K562 (cell line): Measurements from ENCODE around the gene CERS1. TPM values are rescaled to one million over a fixed set of nuclear protein-coding genes. Genes with fewer than 3 reads are reported as not detected.

Source experiments
- ATAC-seq: fragments of 200-7000 bp; cut with Tn5 transposase; 3 replicates; pipeline ENCODE4 v1.9.1; 2020; ENCODE audit warnings: moderate library complexity
- Bru-seq: library from RNA; stranded (reverse); fragments of 400-500 nt; gene quantifications from one replicate; lab custom pipeline; 2021; lab: Mats Ljungman, UMichigan
- BruChase-seq, 2 experiments: library from RNA; stranded (reverse); fragments of 400-500 nt; gene quantifications; one replicate each; lab custom pipeline; 2021; lab: Mats Ljungman, UMichigan
- BruUV-seq: library from RNA; stranded (reverse); fragments of 400-500 nt; replicated peaks from 2 replicates; lab custom pipeline; 2021; lab: Mats Ljungman, UMichigan
- CTCF ChIA-PET: fragments of 300-600 bp; formaldehyde crosslinking; extraction: SDS; loops from one replicate; lab custom pipeline; 2021; ENCODE audit warnings: low intra/inter-chr PET ratio; lab: Yijun Ruan, JAX
- POLR2A ChIA-PET: fragments of 300-600, 350-650 bp; sonication (Branson Sonifier 250); formaldehyde crosslinking; extraction: SDS; loops from one replicate; lab custom pipeline; 2021; ENCODE audit warnings: antibody characterized with exemption, inconsistent platforms; lab: Yijun Ruan, JAX
- DNase-seq, 4 experiments: peaks; one replicate each; pipeline versions ENCODE4 v3.0.0 to v3.0.0-alpha.2; 2011 to 2018; ENCODE audit warnings: low spot score in 3 of 4, mixed read lengths in 3 of 4; ENCODE audit errors: extremely low read depth in 1 of 4
- FAIRE-seq: peaks from 2 replicates; lab custom pipeline; 2011; peaks lifted over from hg19 to GRCh38; lab: Jason Lieb, UNC
- H2AFZ ChIP-seq: 2 replicates; pipeline ENCODE4 v1.6.0; 2011; ENCODE audit warnings: low read depth, low read length, control low read depth, inconsistent platforms
- H3K27ac ChIP-seq: fragments of 200-600 bp; 3 replicates; pipeline ENCODE4 v1.8.0; 2011; ENCODE audit warnings: low read depth, mild to moderate bottlenecking, control low read depth, inconsistent platforms, low read length, moderate library complexity, mixed read lengths; ENCODE audit errors: extremely low read depth
- H3K27me3 ChIP-seq, 2 experiments: fragments of 300-600 bp in 1 of 2; 2 replicates in 1 of 2; 3 replicates in 1 of 2; pipeline versions ENCODE4 v1.6.0 to v1.8.0; 2011; ENCODE audit warnings: inconsistent platforms in 2 of 2, low read length in 2 of 2, mild to moderate bottlenecking in 1 of 2, mixed read lengths in 1 of 2, moderate library complexity in 1 of 2; ENCODE audit not compliant: control insufficient read depth in 2 of 2, insufficient read depth in 2 of 2
- H3K36me3 ChIP-seq: fragments of 300-600 bp; 3 replicates; pipeline ENCODE4 v1.8.0; 2011; ENCODE audit warnings: mild to moderate bottlenecking, low read length, inconsistent platforms; ENCODE audit not compliant: control insufficient read depth, insufficient read depth
- H3K4me1 ChIP-seq, 2 experiments: fragments of 200-600 bp in 1 of 2; replicated peaks in 1 of 2; 2 replicates in 1 of 2; 3 replicates in 1 of 2; pipeline versions ENCODE4 v1.5.1 to v1.8.0; 2011; ENCODE audit warnings: inconsistent platforms in 2 of 2, low read length in 2 of 2, mild to moderate bottlenecking in 1 of 2, mixed read lengths in 1 of 2, moderate library complexity in 1 of 2; ENCODE audit not compliant: control insufficient read depth in 2 of 2, insufficient read depth in 2 of 2
- H3K4me2 ChIP-seq: 2 replicates; pipeline ENCODE4 v1.6.1; 2011; ENCODE audit warnings: low read length, control low read depth, inconsistent platforms, mixed read lengths; ENCODE audit not compliant: insufficient read depth
- H3K4me3 ChIP-seq: fragments of 200-600 bp; sonication (generic), shearing (Covaris generic); 2 replicates; pipeline ENCODE4 v1.5.1; 2016; ENCODE audit warnings: control low read depth, inconsistent platforms
- H3K79me2 ChIP-seq: fragments of 200-600 bp; 3 replicates; pipeline ENCODE4 v1.8.0; 2011; ENCODE audit warnings: low read length, inconsistent platforms; ENCODE audit not compliant: control insufficient read depth, insufficient read depth
- H3K9ac ChIP-seq, 2 experiments: 2 replicates each; pipeline versions ENCODE4 v1.6.0 to v1.6.1; 2011; ENCODE audit warnings: low read depth in 2 of 2, low read length in 2 of 2, control low read depth in 1 of 2, inconsistent platforms in 1 of 2, mild to moderate bottlenecking in 1 of 2, mixed read lengths in 1 of 2; ENCODE audit not compliant: insufficient read depth in 1 of 2
- H3K9me1 ChIP-seq: one replicate; pipeline ENCODE4 v1.6.0; 2011; ENCODE audit warnings: inconsistent platforms, mild to moderate bottlenecking, low read length, moderate library complexity; ENCODE audit not compliant: control insufficient read depth, insufficient read depth
- H3K9me3 ChIP-seq: replicated peaks from 2 replicates; pipeline ENCODE4 v1.5.1; 2011; ENCODE audit warnings: low read depth, low read length, inconsistent platforms; ENCODE audit not compliant: control insufficient read depth, insufficient read depth
- H4K20me1 ChIP-seq: replicated peaks from 2 replicates; pipeline ENCODE4 v1.6.1; 2011; ENCODE audit warnings: low read length, inconsistent platforms, mixed read lengths; ENCODE audit not compliant: control insufficient read depth, insufficient read depth
- CXXC5 ChIP-seq: fragments of 250-450 bp; sonication (Bioruptor Pico); IDR thresholded peaks from 2 replicates; pipeline ENCODE4 v1.8.0; 2022; ENCODE audit warnings: inconsistent platforms, mild to moderate bottlenecking, moderate library complexity
- ETV6 ChIP-seq, 3 experiments: fragments of 150-350 bp in 1 of 3; sonication (generic) in 1 of 3; formaldehyde crosslinking in 1 of 3; IDR thresholded peaks; 2 replicates each; pipeline versions ENCODE4 v1.6.1 to v1.8.0; 2014 to 2022; ENCODE audit warnings: borderline replicate concordance in 2 of 3, low read depth in 2 of 3, antibody characterized with exemption in 1 of 3, low read length in 1 of 3, mild to moderate bottlenecking in 1 of 3, missing genetic modification reagents in 1 of 3
- PRPF4 ChIP-seq: fragments of 200-400 bp; formaldehyde crosslinking; IDR thresholded peaks from one replicate; pipeline ENCODE4 v1.6.1; 2017; ENCODE audit warnings: low read length, low read depth, mild to moderate bottlenecking; ENCODE audit not compliant: insufficient read depth, poor library complexity, severe bottlenecking
- SRSF7 ChIP-seq: fragments of 200-400 bp; formaldehyde crosslinking; optimal IDR thresholded peaks from 2 replicates; pipeline ENCODE3; 2017; ENCODE audit warnings: mild to moderate bottlenecking, low read depth, low read length
- WGBS: fragments of 100-300 bp; shearing (Covaris generic); methylation state at CpG from one replicate; pipeline ENCODE4 v1.1.6; 2016; ENCODE audit warnings: low coverage, mixed read lengths; ENCODE audit not compliant: insufficient coverage; ENCODE audit errors: missing lambda C conversion rate; 5-methylcytosine and 5-hydroxymethylcytosine counted together
- in situ Hi-C: fragments of 300-500 bp; cut with MboI; formaldehyde crosslinking; loops from 4 replicates; pipeline ENCODE4 v1.15.0; 2018; ENCODE audit warnings: inconsistent platforms, mixed read lengths
- intact Hi-C: fragments of 100-400 bp; cut with micrococcal nuclease; formaldehyde crosslinking; loops from 2 replicates; pipeline ENCODE4 v1.14.2; 2022
- long read RNA-seq, 3 experiments: library from polyadenylated mRNA in 2 of 3; library from RNA in 1 of 3; unstranded in 2 of 3; stranded (forward) in 1 of 3; transcript quantifications; one replicate each; pipeline ENCODE4 v2.0.0, GENCODE V29; 2019 to 2022
- polyA minus RNA-seq, 3 experiments: library from RNA; depleted of rRNA, polyadenylated mRNA; stranded (reverse); fragments of >200 nt; gene quantifications; 2 replicates each; pipeline ENCODE4 v1.2.3, GENCODE V29; 2011
- polyA plus RNA-seq, 8 experiments: library from polyadenylated mRNA; depleted of rRNA in 4 of 8; stranded (reverse) in 5 of 8; unstranded in 3 of 8; fragments of >200 nt; fragmentation: Nextera tagmentation in 2 of 8; fragmentation: Illumina TruSeq in 1 of 8; extraction: Ambion mirVana in 2 of 8; extraction: Trizol in 1 of 8; gene quantifications; 2 replicates each; pipeline versions ENCODE4 v1.2.1 to v1.2.3, GENCODE V29; 2011 to 2014; ENCODE audit warnings: inconsistent platforms in 1 of 8, missing spikeins in 1 of 8
- total RNA-seq, 7 experiments: library from RNA; depleted of rRNA in 6 of 7; stranded (reverse); fragments of >200 nt in 6 of 7; fragmentation: Illumina TruSeq in 2 of 7; extraction: Trizol in 2 of 7; gene quantifications; 2 replicates each; pipeline versions ENCODE4 v1.2.1 to v1.2.3, GENCODE V29; 2011 to 2021; ENCODE audit warnings: low replicate concordance in 1 of 7
- TF ChIP-seq, protein P1 (sequence below): fragments of 150-350 bp; conservative IDR thresholded peaks from 2 replicates; pipeline ENCODE4 v1.6.1; 2014; ENCODE audit warnings: low read length
- TF ChIP-seq, protein P2 (sequence below): fragments of 250-450 bp; sonication (Bioruptor Pico); IDR thresholded peaks from 2 replicates; pipeline ENCODE4 v1.5.0; 2021
- TF ChIP-seq, protein P3 (sequence below): fragments of 200-800 bp; sonication (Bioruptor generic); IDR thresholded peaks from 2 replicates; pipeline ENCODE4 v1.6.1; 2017; ENCODE audit warnings: missing genetic modification characterization, missing compliant biosample characterization

CERS1 gene
- 1.3 and 6.2 TPM in 2 replicates for total RNA-seq (2011; cell fraction: chromatin; rRNA removed; ENCODE audit: low replicate concordance)
- total RNA-seq (2011; cell fraction: nucleolus; rRNA removed) = 4.2 and 5.0 TPM in 2 replicates
- total RNA-seq (2011; cell fraction: nucleoplasm; rRNA removed) = 1.5 and 3.7 TPM in 2 replicates
- total RNA-seq (2014; rRNA removed) = 0.86 TPM in 2 replicates
- total RNA-seq (2014; rRNA removed; fragmentation: Illumina TruSeq; extraction: Trizol) = 0.13 and 0.33 TPM in 2 replicates
- total RNA-seq (2015; rRNA removed; fragmentation: Illumina TruSeq; extraction: Trizol) = 0.43 and 1.4 TPM in 2 replicates
- 1.5 and 1.7 TPM in 2 replicates for total RNA-seq (2021)
- 1.5 and 3.8 TPM in 2 replicates for polyA plus RNA-seq (2011; rRNA removed)
- 5.5 and 5.7 TPM in 2 replicates for polyA plus RNA-seq (2011; cell fraction: cytosol; rRNA removed)
- polyA plus RNA-seq (2011; cell fraction: nucleus; rRNA removed) = 3.7 and 4.0 TPM in 2 replicates
- 0.71 and 0.87 TPM in 2 replicates for polyA plus RNA-seq (2012)
- polyA plus RNA-seq (2014; fragmentation: Illumina TruSeq; extraction: Trizol) = 0.80 and 1.7 TPM in 2 replicates
- not detected for polyA plus RNA-seq (2014; fragmentation: Nextera tagmentation; extraction: Ambion mirVana)
- polyA plus RNA-seq (2014; rRNA removed) = 1.1 TPM in 2 replicates
- 1.1 and 2.3 TPM in 2 replicates for polyA minus RNA-seq (2011; rRNA and poly(A)+ RNA removed)
- polyA minus RNA-seq (2011; cell fraction: cytosol; rRNA and poly(A)+ RNA removed) = 1.2 and 3.5 TPM in 2 replicates
- polyA minus RNA-seq (2011; cell fraction: nucleus; rRNA and poly(A)+ RNA removed) = 0.40 and 0.78 TPM in 2 replicates
- percentile 36 among the genes with signal in this experiment for Bru-seq, nascent RNA
- BruChase-seq, experiment 1, labeled RNA remaining after a 2-hour chase = percentile 45 among the genes with signal in this experiment
- BruChase-seq, experiment 2, labeled RNA remaining after a 6-hour chase = percentile 46 among the genes with signal in this experiment
- long read RNA-seq, experiment 1, transcript CERS1-201 (6 exons, 2,094 nt) = major isoform, 9 of 18 reads
- long read RNA-seq, experiment 1, partial matches to known transcripts = 6 of 18 reads
- long read RNA-seq, experiment 1, other reads (novel, unspliced or antisense) = 3 of 18 reads
- long read RNA-seq, experiment 2, partial matches to known transcripts = 2 of 4 reads
- long read RNA-seq, experiment 2, other reads (novel, unspliced or antisense) = 1 of 4 reads
- long read RNA-seq, experiment 3 = 0 reads

- CTCF ChIA-PET = interaction anchor here (1.0 to 1.7 kb wide), 2 partner anchors 23 to 90 kb away, joined by 4 to 11 read pairs; partner anchors contain the start of genes COPE and DDX49
- peak; percentile 37 to 91 (median 80) for DNase-seq
- H3K4me3 ChIP-seq = peak within 1 kb of the TSS; percentile 37
- TF ChIP-seq, protein P1, sequence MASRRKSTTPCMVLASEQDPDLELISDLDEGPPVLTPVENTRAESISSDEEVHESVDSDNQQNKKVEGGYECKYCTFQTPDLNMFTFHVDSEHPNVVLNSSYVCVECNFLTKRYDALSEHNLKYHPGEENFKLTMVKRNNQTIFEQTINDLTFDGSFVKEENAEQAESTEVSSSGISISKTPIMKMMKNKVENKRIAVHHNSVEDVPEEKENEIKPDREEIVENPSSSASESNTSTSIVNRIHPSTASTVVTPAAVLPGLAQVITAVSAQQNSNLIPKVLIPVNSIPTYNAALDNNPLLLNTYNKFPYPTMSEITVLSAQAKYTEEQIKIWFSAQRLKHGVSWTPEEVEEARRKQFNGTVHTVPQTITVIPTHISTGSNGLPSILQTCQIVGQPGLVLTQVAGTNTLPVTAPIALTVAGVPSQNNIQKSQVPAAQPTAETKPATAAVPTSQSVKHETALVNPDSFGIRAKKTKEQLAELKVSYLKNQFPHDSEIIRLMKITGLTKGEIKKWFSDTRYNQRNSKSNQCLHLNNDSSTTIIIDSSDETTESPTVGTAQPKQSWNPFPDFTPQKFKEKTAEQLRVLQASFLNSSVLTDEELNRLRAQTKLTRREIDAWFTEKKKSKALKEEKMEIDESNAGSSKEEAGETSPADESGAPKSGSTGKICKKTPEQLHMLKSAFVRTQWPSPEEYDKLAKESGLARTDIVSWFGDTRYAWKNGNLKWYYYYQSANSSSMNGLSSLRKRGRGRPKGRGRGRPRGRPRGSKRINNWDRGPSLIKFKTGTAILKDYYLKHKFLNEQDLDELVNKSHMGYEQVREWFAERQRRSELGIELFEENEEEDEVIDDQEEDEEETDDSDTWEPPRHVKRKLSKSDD = no peak
- TF ChIP-seq PRPF4 = no peak
- TF ChIP-seq, protein P2, sequence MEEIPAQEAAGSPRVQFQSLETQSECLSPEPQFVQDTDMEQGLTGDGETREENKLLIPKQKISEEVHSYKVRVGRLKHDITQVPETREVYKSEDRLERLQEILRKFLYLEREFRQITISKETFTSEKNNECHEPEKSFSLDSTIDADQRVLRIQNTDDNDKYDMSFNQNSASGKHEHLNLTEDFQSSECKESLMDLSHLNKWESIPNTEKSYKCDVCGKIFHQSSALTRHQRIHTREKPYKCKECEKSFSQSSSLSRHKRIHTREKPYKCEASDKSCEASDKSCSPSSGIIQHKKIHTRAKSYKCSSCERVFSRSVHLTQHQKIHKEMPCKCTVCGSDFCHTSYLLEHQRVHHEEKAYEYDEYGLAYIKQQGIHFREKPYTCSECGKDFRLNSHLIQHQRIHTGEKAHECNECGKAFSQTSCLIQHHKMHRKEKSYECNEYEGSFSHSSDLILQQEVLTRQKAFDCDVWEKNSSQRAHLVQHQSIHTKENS (CRISPR knock-in tag) = no peak
- TF ChIP-seq, protein P3, sequence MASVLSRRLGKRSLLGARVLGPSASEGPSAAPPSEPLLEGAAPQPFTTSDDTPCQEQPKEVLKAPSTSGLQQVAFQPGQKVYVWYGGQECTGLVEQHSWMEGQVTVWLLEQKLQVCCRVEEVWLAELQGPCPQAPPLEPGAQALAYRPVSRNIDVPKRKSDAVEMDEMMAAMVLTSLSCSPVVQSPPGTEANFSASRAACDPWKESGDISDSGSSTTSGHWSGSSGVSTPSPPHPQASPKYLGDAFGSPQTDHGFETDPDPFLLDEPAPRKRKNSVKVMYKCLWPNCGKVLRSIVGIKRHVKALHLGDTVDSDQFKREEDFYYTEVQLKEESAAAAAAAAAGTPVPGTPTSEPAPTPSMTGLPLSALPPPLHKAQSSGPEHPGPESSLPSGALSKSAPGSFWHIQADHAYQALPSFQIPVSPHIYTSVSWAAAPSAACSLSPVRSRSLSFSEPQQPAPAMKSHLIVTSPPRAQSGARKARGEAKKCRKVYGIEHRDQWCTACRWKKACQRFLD (CRISPR knock-in tag) = no peak
- TF ChIP-seq CXXC5 = peak; percentile 51
- TF ChIP-seq ETV6 (IDR thresholded peaks at IDR 0.05; ENCODE audit: borderline replicate concordance in 1 of 2, low read depth in 2 of 2, low read length in 1 of 2) = no peak
- TF ChIP-seq ETV6 (CRISPR knock-in tag; IDR thresholded peaks at IDR 0.05; ENCODE audit: borderline replicate concordance) = no peak
- TF ChIP-seq SRSF7 = no peak
These were observed at the start of gene CERS1 for GRCh38 chr19:18895824-18896341. CERS1 (minus strand) TSS chr19:18896158; CDS start chr19:18896072, 86 bp downstream.

More at GRCh38 chr19:18895824-18896341, at the start of gene CERS1:
- intact Hi-C loops = loop anchor here (1.0 to 5.0 kb wide), 2 partner anchors 90 to 241 kb away; partner anchors contain the start of gene TMEM161A
- Histone ChIP-seq H2AFZ (peak within 1 kb of the TSS; percentile 64), H3K27ac (no peak within 1 kb of the TSS), H3K9ac (peak within 1 kb of the TSS; percentile 30 to 90; a peak in 3 of 4 replicates), H4K20me1 (peaks cover 17% of the 10 kb centered on the region), H3K79me2 (no peaks in the 10 kb centered on the region), H3K27me3 (peaks cover 0 to 5% of the 10 kb centered on the region in 2 experiments; a peak in 1 of 5 replicates), H3K4me2 (peak within 1 kb of the TSS; percentile 60), H3K36me3 (peaks cover 19% of the 10 kb centered on the region; the same call in 1 of the 3 replicates), H3K9me3 (no peaks in the 10 kb centered on the region), H3K9me1 (peaks cover 3% of the 10 kb centered on the region), H3K4me1 (peaks cover 12 to 67% of the 10 kb centered on the region in 2 experiments)
- WGBS = under 1% methylated on average over 31 of the region's 89 CpGs
- in situ Hi-C loops = no loop called here
- FAIRE-seq (no peak), ATAC-seq (peak; percentile 54)
- POLR2A ChIA-PET = interaction anchor here (1.0 to 1.4 kb wide), 2 partner anchors 11 to 23 kb away, joined by 3 to 4 read pairs; partner anchors contain the start of genes COPE and DDX49
- no TSS peak for BruUV-seq
